GM18868 (cell line): ENCODE results near the gene SHLD3.
"Not testable (repeated sequence)": the region's sequence is repeated elsewhere in the genome, so short reads cannot be mapped to it uniquely, and the experiment has no call there.

Experiments
- ATAC-seq: cut with Tn5 transposase; IDR thresholded peaks from one replicate; pipeline ENCODE4 v1.9.1; 2021; ENCODE audit warnings: mild to moderate bottlenecking, moderate library complexity; ENCODE audit not compliant: unreplicated experiment

SHLD3 gene, protein sequence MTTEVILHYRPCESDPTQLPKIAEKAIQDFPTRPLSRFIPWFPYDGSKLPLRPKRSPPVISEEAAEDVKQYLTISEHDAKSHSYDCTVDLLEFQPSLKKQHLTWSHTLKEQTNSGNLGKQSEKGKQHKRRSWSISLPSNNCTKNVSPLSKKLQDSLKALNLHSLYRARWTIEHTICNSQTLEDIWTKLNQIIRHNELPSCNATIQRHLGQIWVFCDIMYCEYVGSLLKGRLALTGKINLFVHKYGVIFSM

GRCh38 chr5:65624571-65625555, at the start of gene SHLD3, which contains the start of gene TRAPPC13:
TSS of gene SHLD3 (plus strand) at chr5:65625027. CDS start at chr5:65629588, 4,561 bp downstream.
TSS of gene TRAPPC13 (plus strand) at chr5:65625027. CDS start at chr5:65625061, 34 bp downstream.
- ATAC-seq: peak; percentile 79

DNA sequence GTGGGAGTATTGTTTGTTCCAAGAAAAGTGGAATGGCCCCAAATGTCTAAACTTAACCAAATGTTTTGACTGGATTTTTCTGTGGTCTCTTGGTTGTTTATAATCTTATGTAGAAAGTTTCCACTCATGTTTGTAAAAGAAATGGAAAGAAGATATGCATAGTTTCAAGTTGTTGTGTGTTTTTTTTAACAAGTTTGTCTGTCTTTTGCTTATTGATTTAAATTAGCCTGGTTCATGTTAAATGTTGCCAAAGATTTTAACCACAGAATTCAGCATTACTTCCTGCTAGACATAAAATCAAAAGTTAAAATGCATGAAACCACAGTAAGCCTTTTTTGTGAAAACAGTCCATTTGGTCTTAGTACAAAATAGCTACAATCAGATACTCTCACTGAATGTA, 47.7 kb upstream of the SHLD3 start:
- ATAC-seq: no peak

GRCh38 chr5:65588694-65589093, 36.1 kb upstream of the SHLD3 start:
- no peak for ATAC-seq

GRCh38 chr5:65601761-65602160, 23.1 kb upstream of the SHLD3 start:
- ATAC-seq: not testable (repeated sequence)

- no peak for ATAC-seq
Measured at GRCh38 chr5:65611524-65611923, 13.3 kb upstream of the SHLD3 start.

GRCh38 chr5:65612298-65612907, 12.4 kb upstream of the SHLD3 start:
- no peak for ATAC-seq

DNA sequence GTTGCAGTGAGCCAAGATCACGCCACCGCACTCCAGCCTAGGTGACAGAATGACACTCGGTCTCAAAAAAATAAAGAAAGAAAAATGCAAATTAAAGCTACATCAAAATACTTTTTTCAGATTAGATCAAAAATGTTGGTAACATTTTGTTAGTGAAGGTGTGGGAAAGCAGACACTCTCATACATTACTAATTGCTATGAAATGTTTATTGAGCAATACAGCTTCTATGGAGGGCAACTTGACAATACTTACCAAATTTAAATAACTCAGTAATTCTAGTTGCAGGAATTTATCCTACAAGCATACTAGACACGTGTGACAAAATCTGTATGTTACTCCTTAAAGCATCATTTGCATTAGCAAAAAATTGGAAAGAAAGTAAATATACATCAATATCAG, 4.8 kb upstream of the SHLD3 start:
- ATAC-seq: no peak

DNA sequence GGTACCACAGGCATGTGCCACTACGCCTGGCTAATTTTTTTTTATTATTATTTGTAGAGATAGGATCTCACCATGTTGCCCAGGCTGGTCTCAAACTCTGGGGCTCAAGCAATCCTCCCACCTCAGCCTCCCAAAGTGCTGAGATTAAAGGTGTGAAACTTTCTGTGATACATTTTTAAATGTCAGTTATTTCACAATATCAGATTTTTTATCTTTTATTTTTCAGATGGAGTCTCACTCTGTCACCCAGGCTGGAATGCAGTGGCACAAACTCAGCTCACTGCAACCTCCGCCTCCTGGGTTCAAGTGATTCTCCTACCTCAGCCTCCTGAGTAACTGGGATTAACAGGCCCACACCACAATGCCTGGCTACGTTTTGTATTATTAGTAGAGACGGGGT, 2.9 kb upstream of the SHLD3 start:
- ATAC-seq: not testable (repeated sequence)

DNA sequence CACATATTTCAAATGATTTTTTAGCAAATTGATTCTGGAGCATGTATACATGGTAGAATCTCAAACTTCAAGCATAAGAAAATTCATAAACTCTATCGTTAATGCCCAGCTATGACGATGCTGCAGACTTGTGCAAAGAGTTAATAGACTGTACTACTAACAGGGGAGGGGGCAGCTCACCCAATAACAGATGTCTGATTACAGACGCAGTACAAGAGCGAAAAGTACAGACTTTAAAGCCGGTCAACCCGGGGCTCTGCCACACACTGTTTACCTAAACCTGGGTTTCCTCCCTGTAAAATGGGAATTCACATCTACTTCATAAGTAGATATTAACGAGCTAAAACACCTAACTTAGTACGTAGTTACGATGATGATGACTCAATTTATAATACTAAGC, 1.3 kb upstream of the SHLD3 start:
- no peak for ATAC-seq

- peak; percentile 95 for ATAC-seq
Measured at GRCh38 chr5:65624025-65624570, 729 bp upstream of the SHLD3 start, which contains the start of gene TRIM23. TSS of gene TRIM23 (minus strand) at chr5:65624333. CDS start at chr5:65624274, 59 bp downstream.

GRCh38 chr5:65625743-65626142, 916 bp downstream of the SHLD3 start:
- no peak for ATAC-seq

DNA sequence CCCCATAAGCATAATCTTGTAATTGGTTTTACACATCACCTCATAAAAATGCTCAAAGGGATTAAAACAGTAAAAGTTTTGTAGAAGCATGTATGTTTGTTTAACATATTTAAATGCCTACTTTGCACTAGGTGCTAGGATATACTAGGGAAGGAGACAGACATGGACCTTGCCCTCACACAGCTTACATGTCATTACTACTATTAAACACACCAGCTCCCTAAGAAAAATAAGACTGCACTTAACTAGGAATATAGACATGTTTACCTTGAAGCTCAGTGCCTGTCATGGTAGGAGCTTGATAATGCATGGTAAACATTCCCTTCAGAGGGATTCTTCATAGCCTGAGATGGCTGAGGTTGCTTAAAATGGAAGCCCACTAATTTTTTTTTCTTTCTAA, 6.2 kb downstream of the SHLD3 start:
- ATAC-seq: no peak

- no peak for ATAC-seq
Measured at GRCh38 chr5:65640240-65640639, 15.4 kb downstream of the SHLD3 start.

DNA sequence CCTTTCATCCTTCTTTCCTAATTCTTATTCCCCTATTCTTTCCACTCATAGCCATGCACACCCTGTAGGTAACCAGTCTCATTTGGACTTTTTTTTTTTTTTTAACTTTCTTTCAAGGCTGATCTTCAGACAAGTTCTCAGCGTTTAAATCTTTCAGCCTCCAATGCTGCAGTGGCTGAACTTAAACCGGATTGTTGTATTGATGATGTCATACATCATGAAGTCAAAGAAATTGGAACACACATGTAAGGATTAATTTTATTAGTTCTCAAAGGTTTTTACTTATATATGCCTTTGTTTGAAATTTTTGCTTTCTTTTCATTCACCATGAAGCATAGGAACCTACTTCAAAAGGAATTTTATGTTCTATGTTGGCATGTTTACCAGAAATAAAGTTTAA, 22.1 kb downstream of the SHLD3 start:
- no peak for ATAC-seq

DNA sequence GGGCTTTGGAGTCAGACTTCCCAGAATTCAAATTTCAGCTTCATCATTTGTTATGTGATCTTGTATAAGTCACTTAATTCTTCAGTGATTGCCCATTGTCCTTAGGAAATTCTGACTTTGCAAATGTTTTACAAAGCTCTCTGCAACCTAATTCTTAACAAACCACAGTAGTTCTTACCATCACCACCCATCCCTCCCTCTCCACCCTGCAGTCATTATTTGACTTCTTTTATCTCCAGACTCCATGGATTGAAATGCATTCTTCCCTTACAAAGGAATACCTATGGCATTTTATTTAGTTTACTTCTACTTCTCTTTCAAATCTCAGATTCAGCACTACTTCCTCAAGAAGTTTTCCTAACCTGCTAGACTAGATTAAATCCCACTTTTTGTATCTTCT, 23.1 kb downstream of the SHLD3 start:
- no peak for ATAC-seq

GRCh38 chr5:65651144-65651543, 26.3 kb downstream of the SHLD3 start:
- no peak for ATAC-seq

DNA sequence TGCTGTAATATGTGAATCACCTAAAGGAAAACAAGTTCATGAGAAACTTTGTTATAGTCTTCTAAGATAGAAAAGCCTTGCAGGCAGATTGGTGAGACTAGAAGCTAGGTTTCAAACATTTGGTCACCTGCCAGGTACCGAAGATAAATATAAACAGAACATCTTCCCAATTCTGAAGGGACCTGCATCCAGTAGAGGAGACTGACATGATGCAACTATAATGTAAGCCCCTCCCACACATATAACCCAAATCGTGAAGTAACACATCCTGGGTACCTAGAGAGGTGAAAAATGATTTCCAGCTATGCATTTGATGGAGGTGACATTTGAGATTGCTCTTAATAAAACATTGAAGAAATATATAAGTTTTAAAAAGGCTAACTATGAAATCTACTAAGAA, 29.9 kb downstream of the SHLD3 start:
- no peak for ATAC-seq

DNA sequence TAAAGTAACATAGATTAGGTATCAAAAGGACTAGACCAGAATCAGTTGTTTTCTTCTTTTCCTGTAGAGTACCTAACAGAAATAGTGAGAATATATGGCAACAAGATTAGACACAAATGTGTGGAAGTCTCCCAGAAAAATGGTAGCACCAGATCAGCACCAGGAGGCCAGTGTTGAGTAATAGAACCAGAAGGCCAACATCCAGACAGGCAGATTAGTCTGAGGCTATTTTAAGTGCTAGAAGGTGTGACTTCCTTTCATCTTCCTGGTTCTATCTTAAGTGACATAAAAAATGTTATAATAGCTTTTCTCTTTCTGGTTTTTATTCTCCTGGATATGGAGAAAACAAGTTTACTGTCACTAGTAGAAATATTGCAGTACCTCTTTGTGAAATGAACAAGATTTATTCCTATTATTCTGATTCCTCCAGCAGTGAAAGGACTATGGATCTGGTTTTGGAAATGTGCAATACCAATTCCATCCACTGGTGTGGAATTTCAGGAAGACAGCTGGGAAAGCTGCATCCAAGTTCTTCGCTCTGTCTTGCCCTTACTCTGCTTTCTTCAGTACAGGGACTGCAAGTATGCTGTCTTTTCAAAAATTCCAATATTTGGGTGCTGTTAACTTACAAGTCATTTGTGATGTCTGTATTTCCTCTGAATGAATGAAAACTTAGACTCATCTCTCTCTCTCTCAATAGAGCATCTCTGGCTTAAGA, 39.1 kb downstream of the SHLD3 start:
- no peak for ATAC-seq

DNA sequence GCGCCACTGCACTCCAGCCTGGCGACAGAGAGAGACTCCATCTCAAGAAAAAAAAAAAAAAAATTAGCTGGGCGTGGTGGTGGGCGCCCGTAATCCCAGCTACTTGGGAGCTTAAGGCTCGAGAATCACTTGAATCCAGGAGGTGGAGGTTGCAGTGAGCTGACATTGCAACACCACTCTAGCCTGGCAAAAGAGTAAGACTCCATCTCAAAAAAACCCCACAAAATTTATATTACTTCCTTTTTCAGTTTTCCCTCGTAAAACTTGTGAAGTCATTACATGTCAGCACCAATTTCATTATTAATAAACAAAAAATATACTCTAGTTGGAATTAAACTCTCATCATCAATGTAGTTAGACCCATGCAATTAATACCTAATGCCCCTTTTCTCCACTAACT, 43.9 kb downstream of the SHLD3 start:
- no peak for ATAC-seq

GRCh38 chr5:65672796-65673195, 48.0 kb downstream of the SHLD3 start:
- no peak for ATAC-seq
